Body of pancreas (tissue), 4 donors: ENCODE measurements around the gene MACF1.

ENCODE experiments used
- CTCF ChIP-seq, 7 experiments: fragments of 450-650 bp in 4 of 7; fragments of 200-600 bp in 3 of 7; sonication (generic) in 3 of 7; IDR thresholded peaks; one replicate each; pipeline ENCODE4 v1.5.1; 2016 to 2019; ENCODE audit warnings: antibody characterized with exemption in 7 of 7
- POLR2A ChIP-seq, 3 donors: fragments of 450-650 bp; IDR thresholded peaks; one replicate each; pipeline ENCODE4 v1.6.1; 2016; ENCODE audit warnings: antibody characterized with exemption in 3 of 3, mild to moderate bottlenecking in 2 of 3

GRCh38 chr1:39195166-39196111, 9.1 kb upstream of the MACF1 start:
- no peak for TF ChIP-seq CTCF (IDR thresholded peaks at IDR 0.05)
- no peak for TF ChIP-seq POLR2A (IDR thresholded peaks at IDR 0.05)
